ENCODE measurements around the gene ITIH3.

DNA sequence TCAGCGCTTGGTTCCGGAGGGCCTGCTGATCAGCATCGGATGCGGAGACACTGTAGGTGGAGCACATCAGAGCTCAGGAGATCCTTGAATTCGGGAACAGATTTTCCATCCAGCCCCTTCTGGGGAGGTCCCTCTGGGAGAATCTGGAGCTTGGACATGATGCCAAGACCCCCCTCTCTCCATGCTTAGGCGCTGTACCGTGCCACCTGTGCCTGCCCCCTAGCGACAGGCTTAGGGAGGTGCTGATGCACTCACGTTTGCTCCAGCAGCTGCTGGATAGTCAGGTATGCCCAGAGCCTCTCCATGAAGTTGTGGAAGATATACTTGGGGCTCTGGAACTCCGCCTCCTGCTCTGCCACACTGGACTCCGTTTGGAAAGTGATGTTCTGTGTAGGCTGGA lies 26.1 kb downstream of the ITIH3 start:
- TF ChIP-seq, protein P1, sequence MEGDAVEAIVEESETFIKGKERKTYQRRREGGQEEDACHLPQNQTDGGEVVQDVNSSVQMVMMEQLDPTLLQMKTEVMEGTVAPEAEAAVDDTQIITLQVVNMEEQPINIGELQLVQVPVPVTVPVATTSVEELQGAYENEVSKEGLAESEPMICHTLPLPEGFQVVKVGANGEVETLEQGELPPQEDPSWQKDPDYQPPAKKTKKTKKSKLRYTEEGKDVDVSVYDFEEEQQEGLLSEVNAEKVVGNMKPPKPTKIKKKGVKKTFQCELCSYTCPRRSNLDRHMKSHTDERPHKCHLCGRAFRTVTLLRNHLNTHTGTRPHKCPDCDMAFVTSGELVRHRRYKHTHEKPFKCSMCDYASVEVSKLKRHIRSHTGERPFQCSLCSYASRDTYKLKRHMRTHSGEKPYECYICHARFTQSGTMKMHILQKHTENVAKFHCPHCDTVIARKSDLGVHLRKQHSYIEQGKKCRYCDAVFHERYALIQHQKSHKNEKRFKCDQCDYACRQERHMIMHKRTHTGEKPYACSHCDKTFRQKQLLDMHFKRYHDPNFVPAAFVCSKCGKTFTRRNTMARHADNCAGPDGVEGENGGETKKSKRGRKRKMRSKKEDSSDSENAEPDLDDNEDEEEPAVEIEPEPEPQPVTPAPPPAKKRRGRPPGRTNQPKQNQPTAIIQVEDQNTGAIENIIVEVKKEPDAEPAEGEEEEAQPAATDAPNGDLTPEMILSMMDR (IDR thresholded peaks at IDR 0.05; ENCODE audit: control extremely low read depth in 1 of 3, insufficient read depth in 1 of 3, low read depth in 1 of 3, low read length in 3 of 3), result peak in 2 of 3 experiments; percentile 90 to 98; a peak in 3 of 4 replicates
- TF ChIP-seq ZNF274 (IDR thresholded peaks at IDR 0.05; ENCODE audit: borderline replicate concordance, extremely low read depth, low read length), result no peak
- TF ChIP-seq, protein P2, sequence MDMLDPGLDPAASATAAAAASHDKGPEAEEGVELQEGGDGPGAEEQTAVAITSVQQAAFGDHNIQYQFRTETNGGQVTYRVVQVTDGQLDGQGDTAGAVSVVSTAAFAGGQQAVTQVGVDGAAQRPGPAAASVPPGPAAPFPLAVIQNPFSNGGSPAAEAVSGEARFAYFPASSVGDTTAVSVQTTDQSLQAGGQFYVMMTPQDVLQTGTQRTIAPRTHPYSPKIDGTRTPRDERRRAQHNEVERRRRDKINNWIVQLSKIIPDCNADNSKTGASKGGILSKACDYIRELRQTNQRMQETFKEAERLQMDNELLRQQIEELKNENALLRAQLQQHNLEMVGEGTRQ (IDR thresholded peaks at IDR 0.05; ENCODE audit: low read length), result peak; percentile 50; the same call in 1 of the 2 replicates
